H1 (cell line): ENCODE results near the gene SLC9A3. TPM values are rescaled to one million over a fixed set of nuclear protein-coding genes. Genes with fewer than 3 reads are reported as not detected.

Experiments
- CTCF ChIA-PET: fragments of 300-600 bp; sonication (Branson Sonifier 250); formaldehyde crosslinking; loops from one replicate; lab custom pipeline; 2021; ENCODE audit not compliant: partially characterized antibody; lab: Charles Lee
- POLR2A ChIA-PET: fragments of 300-600 bp; sonication (Branson Sonifier 250); formaldehyde crosslinking; loops from one replicate; lab custom pipeline; 2021; ENCODE audit warnings: inconsistent platforms; ENCODE audit not compliant: partially characterized antibody; lab: Charles Lee
- DNase-seq, 2 experiments: peaks; one replicate each; pipeline versions ENCODE4 v3.0.0 to v3.0.0-alpha.2; 2010 to 2022; ENCODE audit warnings: low spot score in 2 of 2, low read depth in 1 of 2, mixed read lengths in 1 of 2
- FAIRE-seq: peaks from 2 replicates; lab custom pipeline; 2011; peaks lifted over from hg19 to GRCh38; lab: Jason Lieb, UNC
- H2AFZ ChIP-seq: 2 replicates; pipeline ENCODE4 v1.8.1; 2012; ENCODE audit warnings: low read length, inconsistent platforms
- H2AK5ac ChIP-seq: 2 replicates; pipeline ENCODE4 v1.6.1; 2013; ENCODE audit warnings: low read depth, low read length
- H2BK120ac ChIP-seq: replicated peaks from 2 replicates; pipeline ENCODE3; 2013; ENCODE audit warnings: low read depth, low read length, inconsistent platforms
- H2BK12ac ChIP-seq: 2 replicates; pipeline ENCODE4 v1.6.1; 2013; ENCODE audit warnings: low read depth, low read length
- H2BK15ac ChIP-seq: 2 replicates; pipeline ENCODE4 v1.6.1; 2013; ENCODE audit warnings: low read length
- H2BK20ac ChIP-seq: 2 replicates; pipeline ENCODE4 v1.6.1; 2013; ENCODE audit warnings: low read length
- H2BK5ac ChIP-seq: 2 replicates; pipeline ENCODE4 v1.6.1; 2013; ENCODE audit warnings: low read depth, low read length
- H3K14ac ChIP-seq: 2 replicates; pipeline ENCODE4 v1.6.1; 2013; ENCODE audit warnings: inconsistent platforms; ENCODE audit not compliant: insufficient read length
- H3K18ac ChIP-seq: 2 replicates; pipeline ENCODE4 v1.6.1; 2013; ENCODE audit warnings: low read length; ENCODE audit errors: extremely low read depth
- H3K23ac ChIP-seq: 2 replicates; pipeline ENCODE4 v1.6.1; 2013; ENCODE audit warnings: inconsistent platforms; ENCODE audit not compliant: insufficient read length
- H3K23me2 ChIP-seq: 2 replicates; pipeline ENCODE4 v1.6.1; 2013; ENCODE audit warnings: low read depth, low read length
- H3K27ac ChIP-seq: 2 replicates; pipeline ENCODE4 v1.6.1; 2011; ENCODE audit warnings: low read depth, low read length, inconsistent platforms
- H3K27me3 ChIP-seq, 4 experiments: replicated peaks in 1 of 4; 1 replicate in 1 of 4; 2 replicates in 3 of 4; pipeline versions ENCODE4 v1.6.1 to v1.8.1; 2011 to 2013; ENCODE audit warnings: low read length in 3 of 4, mild to moderate bottlenecking in 3 of 4, inconsistent platforms in 2 of 4, mixed read lengths in 2 of 4, moderate library complexity in 1 of 4; ENCODE audit not compliant: control insufficient read depth in 3 of 4, insufficient read depth in 3 of 4; ENCODE audit errors: extremely low read depth in 1 of 4
- H3K36me3 ChIP-seq, 4 experiments: 2 replicates each; pipeline versions ENCODE4 v1.6.1 to v1.8.1; 2011 to 2013; ENCODE audit warnings: mild to moderate bottlenecking in 4 of 4, low read length in 3 of 4, moderate library complexity in 2 of 4, control low read depth in 1 of 4, inconsistent platforms in 1 of 4; ENCODE audit not compliant: insufficient read depth in 4 of 4, control insufficient read depth in 2 of 4
- H3K4ac ChIP-seq: replicated peaks from 2 replicates; pipeline ENCODE3; 2013; ENCODE audit warnings: low read length, low read depth, mixed read lengths, inconsistent platforms; ENCODE audit not compliant: insufficient read length
- H3K4me1 ChIP-seq, 4 experiments: replicated peaks in 1 of 4; 1 replicate in 1 of 4; 2 replicates in 3 of 4; pipeline versions ENCODE4 v1.6.1 to v1.8.1; 2011 to 2013; ENCODE audit warnings: low read length in 3 of 4, inconsistent platforms in 2 of 4, mixed read lengths in 1 of 4; ENCODE audit not compliant: insufficient read depth in 4 of 4, control insufficient read depth in 3 of 4
- H3K4me2 ChIP-seq, 2 experiments: 2 replicates each; pipeline versions ENCODE4 v1.6.1 to v1.8.1; 2011 to 2013; ENCODE audit warnings: low read depth in 2 of 2, low read length in 2 of 2, control low read depth in 1 of 2, inconsistent platforms in 1 of 2, mild to moderate bottlenecking in 1 of 2; ENCODE audit not compliant: insufficient read depth in 1 of 2
- H3K4me3 ChIP-seq, 4 experiments: fragments of 200-600, 300-600 bp in 1 of 4; sonication (generic), shearing (Covaris generic), sonication (Bioruptor Twin) in 1 of 4; 2 replicates each; pipeline versions ENCODE4 v1.5.1 to v1.8.1; 2011 to 2016; ENCODE audit warnings: low read length in 4 of 4, low read depth in 3 of 4, control low read depth in 2 of 4, inconsistent platforms in 2 of 4, mild to moderate bottlenecking in 2 of 4, mixed read lengths in 1 of 4, moderate library complexity in 1 of 4; ENCODE audit not compliant: insufficient read depth in 2 of 4; ENCODE audit errors: extremely low read depth in 1 of 4
- H3K56ac ChIP-seq: replicated peaks from 2 replicates; pipeline ENCODE3; 2013; ENCODE audit warnings: low read depth, mild to moderate bottlenecking, mixed read lengths, low read length, inconsistent platforms; ENCODE audit not compliant: insufficient read length
- H3K79me1 ChIP-seq: 2 replicates; pipeline ENCODE4 v1.6.1; 2013; ENCODE audit warnings: low read depth, low read length, control low read depth
- H3K79me2 ChIP-seq, 2 experiments: 2 replicates each; pipeline versions ENCODE4 v1.6.1 to v1.8.1; 2012 to 2013; ENCODE audit warnings: low read length in 2 of 2, mild to moderate bottlenecking in 2 of 2, inconsistent platforms in 1 of 2; ENCODE audit not compliant: insufficient read depth in 2 of 2, control insufficient read depth in 1 of 2
- H3K9ac ChIP-seq, 4 experiments: replicated peaks in 1 of 4; 1 replicate in 1 of 4; 2 replicates in 3 of 4; pipeline versions ENCODE4 v1.6.1 to v1.8.1; 2011 to 2013; ENCODE audit warnings: low read depth in 3 of 4, low read length in 3 of 4, control low read depth in 2 of 4, mild to moderate bottlenecking in 2 of 4, moderate library complexity in 2 of 4, inconsistent platforms in 1 of 4; ENCODE audit errors: extremely low read depth in 1 of 4
- H3K9me3 ChIP-seq, 2 experiments: 2 replicates each; pipeline versions ENCODE4 v1.6.1 to v1.8.1; 2012 to 2013; ENCODE audit warnings: mild to moderate bottlenecking in 2 of 2, moderate library complexity in 2 of 2, control low read depth in 1 of 2, inconsistent platforms in 1 of 2, low read depth in 1 of 2, low read length in 1 of 2, mixed read lengths in 1 of 2; ENCODE audit not compliant: insufficient read depth in 2 of 2
- H4K20me1 ChIP-seq, 2 experiments: replicated peaks in 1 of 2; 2 replicates each; pipeline versions ENCODE3 to v1.8.1; 2011 to 2013; ENCODE audit warnings: inconsistent platforms in 2 of 2, low read length in 2 of 2, mild to moderate bottlenecking in 1 of 2; ENCODE audit not compliant: insufficient read depth in 2 of 2, control insufficient read depth in 1 of 2
- H4K5ac ChIP-seq: 2 replicates; pipeline ENCODE4 v1.6.1; 2013; ENCODE audit warnings: low read length, low read depth, mixed read lengths, inconsistent platforms; ENCODE audit not compliant: insufficient read length
- H4K8ac ChIP-seq: 2 replicates; pipeline ENCODE4 v1.8.0; 2013; ENCODE audit warnings: mild to moderate bottlenecking, moderate library complexity, low read length, inconsistent platforms; ENCODE audit not compliant: insufficient read depth; ENCODE audit errors: extremely low read depth
- H4K91ac ChIP-seq: replicated peaks from 2 replicates; pipeline ENCODE3; 2013; ENCODE audit warnings: low read length, mixed read lengths, inconsistent platforms; ENCODE audit not compliant: insufficient read length
- BACH1 ChIP-seq: IDR thresholded peaks from 2 replicates; pipeline ENCODE4 v1.6.1; 2012; ENCODE audit warnings: low read length, improper control_type of control experiment
- CBX8 ChIP-seq: fragments of 300-800, 300-1000 bp; sonication (generic); IDR thresholded peaks from 2 replicates; pipeline ENCODE4 v1.7.1; 2016; ENCODE audit warnings: low read depth, low read length, borderline replicate concordance
- CREB1 ChIP-seq: IDR thresholded peaks from 2 replicates; pipeline ENCODE4 v1.6.1; 2012; ENCODE audit warnings: inconsistent platforms
- CTBP2 ChIP-seq: IDR thresholded peaks from 2 replicates; pipeline ENCODE4 v1.7.0; 2011; ENCODE audit warnings: borderline replicate concordance, mild to moderate bottlenecking, moderate library complexity, mixed read lengths, low read length; ENCODE audit not compliant: insufficient read depth, insufficient read length
- EGR1 ChIP-seq: IDR thresholded peaks from 2 replicates; pipeline ENCODE4 v1.6.1; 2011; ENCODE audit warnings: low read depth, low read length, borderline replicate concordance
- EP300 ChIP-seq, 2 experiments: IDR thresholded peaks; 1 replicate in 1 of 2; 2 replicates in 1 of 2; pipeline ENCODE4 v1.6.1; 2011 to 2012; ENCODE audit warnings: low read depth in 2 of 2, low read length in 2 of 2, mild to moderate bottlenecking in 2 of 2, borderline replicate concordance in 1 of 2, inconsistent platforms in 1 of 2, moderate library complexity in 1 of 2
- MAX ChIP-seq: IDR thresholded peaks from 2 replicates; pipeline ENCODE4 v1.6.1; 2012; ENCODE audit warnings: inconsistent platforms
- POLR2AphosphoS5 ChIP-seq: IDR thresholded peaks from 2 replicates; pipeline ENCODE4 v1.6.1; 2011; ENCODE audit warnings: low read depth, low read length
- POU5F1 ChIP-seq: IDR thresholded peaks from 2 replicates; pipeline ENCODE4 v1.6.1; 2011; ENCODE audit warnings: low read depth, mild to moderate bottlenecking, low read length, moderate library complexity
- RAD21 ChIP-seq, 2 experiments: IDR thresholded peaks in 1 of 2; conservative IDR thresholded peaks in 1 of 2; 2 replicates each; pipeline ENCODE4 v1.6.1; 2011; ENCODE audit warnings: low read depth in 2 of 2, low read length in 2 of 2, improper control_type of control experiment in 1 of 2, inconsistent platforms in 1 of 2, mild to moderate bottlenecking in 1 of 2, moderate library complexity in 1 of 2
- SIX5 ChIP-seq: IDR thresholded peaks from 2 replicates; pipeline ENCODE4 v1.6.1; 2011; ENCODE audit warnings: mild to moderate bottlenecking, low read depth, low read length
- WGBS, 2 experiments: shearing (Covaris generic) in 1 of 2; methylation state at CpG; one replicate each; pipeline versions ENCODE4 v1.1.6 to v1.1.7; 2013 to 2015; ENCODE audit warnings: low lambda C conversion rate in 2 of 2, mixed read lengths in 2 of 2, inconsistent platforms in 1 of 2, low coverage in 1 of 2, missing lambda C conversion rate in 1 of 2; ENCODE audit not compliant: insufficient replicate concordance in 2 of 2, insufficient coverage in 1 of 2, insufficient read length in 1 of 2; ENCODE audit errors: extremely low coverage in 1 of 2, missing lambda C conversion rate in 1 of 2; 5-methylcytosine and 5-hydroxymethylcytosine counted together
- polyA plus RNA-seq, 7 experiments: library from polyadenylated mRNA; depleted of rRNA in 3 of 7; stranded (reverse) in 5 of 7; unstranded in 2 of 7; fragments of >200 nt in 5 of 7; fragments of 200-250 nt in 2 of 7; gene quantifications; 1 replicate in 5 of 7; 2 replicates in 1 of 7; 4 replicates in 1 of 7; pipeline versions ENCODE4 v1.2.1 to v1.2.3, GENCODE V29; 2011 to 2013; ENCODE audit warnings: missing spikeins in 2 of 7, mixed read lengths in 2 of 7
- total RNA-seq: library from RNA; stranded (reverse); fragmentation: NEBNext Ultra II Directional; extraction: Animal tissue kit (Norgen Biotek cat#: 25700); gene quantifications from 2 replicates; pipeline ENCODE4 v1.2.1, GENCODE V29; 2021

The SLC9A3 gene
- total and polyA plus RNA-seq, 2 of the 8 experiments (the other 6 are each of a cell fraction or from before 2014, with no cell fraction given): 0.95 to 1.0 TPM

GRCh38 chr5:464843-465590 lies 59.2 kb downstream of the SLC9A3 start:
- ChIA-PET CTCF (interaction anchor here (1.2 to 4.0 kb wide), 2 partner anchors 16 to 19 kb away, joined by 3 to 14 read pairs; no protein-coding TSS in a partner anchor), POLR2A (interaction anchor here (1.4 kb wide), 1 partner anchor 12 kb away, joined by 4 read pairs; no protein-coding TSS in a partner anchor)
- no peak for DNase-seq
- H2BK12ac ChIP-seq: no peak overlapping the region
- H2BK20ac ChIP-seq: no peak overlapping the region
- H3K4me2 ChIP-seq: no peak overlapping the region
- no peak overlapping the region for H3K9ac ChIP-seq
- H3K4me3 ChIP-seq: no peak overlapping the region
- no peak overlapping the region for H3K4ac ChIP-seq
- no peak overlapping the region for H2AK5ac ChIP-seq
- TF ChIP-seq EP300 (IDR thresholded peaks at IDR 0.05; ENCODE audit: borderline replicate concordance in 1 of 2, low read depth in 2 of 2, low read length in 2 of 2) (no peak), CREB1 (no peak), POU5F1 (no peak), CTBP2 (no peak), EGR1 (no peak), CBX8 (no peak), SIX5 (no peak), RAD21 (IDR thresholded peaks at IDR 0.05 in 1 of 2, conservative IDR thresholded peaks at IDR 0.05 in 1 of 2; ENCODE audit: low read depth in 2 of 2, low read length in 2 of 2) (no peak), BACH1 (no peak), POLR2AphosphoS5 (no peak), MAX (no peak)
- H3K27ac ChIP-seq: no peak overlapping the region
- WGBS, 2 experiments: 95% methylated on average over 57 of the region's 63 CpGs; no CpG with 5 or more reads in 1 of the 2 experiments
- H4K8ac ChIP-seq: no peak overlapping the region; the same call in 1 of the 2 replicates
- H4K91ac ChIP-seq: no peak overlapping the region
- no peak overlapping the region for H2BK5ac ChIP-seq
- H3K56ac ChIP-seq: no peak overlapping the region
- H3K9me3 ChIP-seq: no peaks in the 10 kb centered on the region
- H3K79me2 ChIP-seq: no peaks in the 10 kb centered on the region
- no peak overlapping the region for H2AFZ ChIP-seq
- H4K5ac ChIP-seq: no peak overlapping the region
- no peak for FAIRE-seq
- no peak overlapping the region for H3K14ac ChIP-seq
- H4K20me1 ChIP-seq: peaks cover 2 to 4% of the 10 kb centered on the region in 2 experiments
- H2BK15ac ChIP-seq: no peak overlapping the region
- no peaks in the 10 kb centered on the region for H3K79me1 ChIP-seq
- no peaks in the 10 kb centered on the region for H3K23me2 ChIP-seq
- peaks cover 0 to 11% (median 2%) of the 10 kb centered on the region in 4 experiments; a peak in 4 of 8 replicates for H3K36me3 ChIP-seq
- no peak overlapping the region for H2BK120ac ChIP-seq
- H3K23ac ChIP-seq: no peak overlapping the region
- no peaks in the 10 kb centered on the region for H3K27me3 ChIP-seq
- H3K4me1 ChIP-seq: no peaks in the 10 kb centered on the region
- H3K18ac ChIP-seq: no peak overlapping the region
